BE2C (cell line): ENCODE results near the gene PCSK9.

Source experiments
- DNase-seq: peaks from one replicate; pipeline ENCODE4 v3.0.0-alpha.2; 2020
- H3K27me3 ChIP-seq: fragments of 250-450 bp; sonication (Bioruptor Pico); 2 replicates; pipeline ENCODE4 v1.5.1; 2020; ENCODE audit warnings: mild to moderate bottlenecking
- H3K36me3 ChIP-seq: fragments of 250-450 bp; sonication (Bioruptor Pico); 2 replicates; pipeline ENCODE4 v1.5.1; 2020; ENCODE audit warnings: mild to moderate bottlenecking
- H3K4me1 ChIP-seq: fragments of 250-450 bp; sonication (Bioruptor Pico); 2 replicates; pipeline ENCODE4 v1.5.1; 2020
- H3K4me3 ChIP-seq: 2 replicates; pipeline ENCODE4 v1.5.1; 2011; ENCODE audit warnings: low read depth, low read length
- H3K9me3 ChIP-seq: fragments of 250-450 bp; sonication (Bioruptor Pico); 2 replicates; pipeline ENCODE4 v1.5.1; 2020
- CTCF ChIP-seq: IDR thresholded peaks from 2 replicates; pipeline ENCODE4 v1.5.1; 2012; ENCODE audit warnings: mild to moderate bottlenecking, low read depth, low read length

Gene PCSK9

DNA sequence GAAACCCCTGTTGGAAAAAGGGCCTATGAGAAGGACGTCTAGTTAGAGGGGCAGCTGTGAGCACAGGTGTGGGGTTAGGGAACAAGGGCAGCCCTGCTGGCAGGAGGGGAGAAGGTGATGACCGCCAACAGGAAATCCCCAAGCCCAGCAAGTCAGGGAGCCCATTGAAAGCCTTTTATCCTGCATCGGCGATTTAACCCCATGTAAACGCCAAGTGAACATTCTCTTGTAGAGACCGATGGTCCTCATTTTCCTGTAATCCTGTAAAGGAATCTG is 41.7 kb upstream of the PCSK9 start:
- Histone ChIP-seq H3K9me3 (no peaks in the 10 kb centered on the region), H3K4me1 (no peaks in the 10 kb centered on the region), H3K36me3 (no peaks in the 10 kb centered on the region), H3K27me3 (no peaks in the 10 kb centered on the region), H3K4me3 (no peak overlapping the region)
- no peak for DNase-seq
- no peak for TF ChIP-seq CTCF

DNA sequence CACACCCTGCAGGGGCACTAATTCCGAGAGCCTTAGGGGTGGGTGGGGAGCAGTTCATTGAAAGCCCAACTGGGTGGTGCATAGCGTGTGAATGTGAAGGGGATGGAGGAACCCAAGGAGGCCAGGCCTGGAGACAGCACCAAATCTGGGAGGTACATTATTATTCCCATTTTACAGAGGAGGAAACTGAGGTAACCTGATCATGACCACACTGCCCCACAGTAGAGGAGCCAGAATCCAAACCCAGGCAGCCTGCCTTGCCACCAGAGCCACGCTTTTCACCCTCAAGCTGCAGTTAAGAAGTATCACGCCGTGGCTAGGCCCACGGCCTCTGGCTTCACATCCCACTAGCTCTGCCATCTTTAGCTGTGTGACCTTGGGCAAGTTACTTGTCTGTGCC is 41.2 kb upstream of the PCSK9 start:
- no peak for DNase-seq
- TF ChIP-seq CTCF, result no peak
- H3K4me3 ChIP-seq, result no peak overlapping the region
- H3K27me3 ChIP-seq, result no peaks in the 10 kb centered on the region
- H3K9me3 ChIP-seq, result no peaks in the 10 kb centered on the region
- H3K4me1 ChIP-seq, result no peaks in the 10 kb centered on the region
- H3K36me3 ChIP-seq, result no peaks in the 10 kb centered on the region

GRCh38 chr1:54998677-54999076 is 40.7 kb upstream of the PCSK9 start, which contains the start of gene BSND:
TSS of gene BSND (plus strand) at chr1:54998933. CDS start at chr1:54999187, 254 bp downstream.
- H3K27me3 ChIP-seq, result no peaks in the 10 kb centered on the region

GRCh38 chr1:55000110-55001085 is 39.0 kb upstream of the PCSK9 start:
- H3K4me1 ChIP-seq, result no peaks in the 10 kb centered on the region
- no peak overlapping the region for H3K4me3 ChIP-seq
- H3K9me3 ChIP-seq, result no peaks in the 10 kb centered on the region
- no peaks in the 10 kb centered on the region for H3K36me3 ChIP-seq
- no peaks in the 10 kb centered on the region for H3K27me3 ChIP-seq
- DNase-seq, result no peak
- no peak for TF ChIP-seq CTCF

More at GRCh38 chr1:54998677-54999076, 40.7 kb upstream of the PCSK9 start, which contains the start of gene BSND:
- Histone ChIP-seq H3K4me3 (no peak within 1 kb of the TSS), H3K4me1 (no peaks in the 10 kb centered on the region), H3K36me3 (no peaks in the 10 kb centered on the region), H3K9me3 (no peaks in the 10 kb centered on the region)
- no peak for TF ChIP-seq CTCF
- DNase-seq, result no peak

- H3K9me3 ChIP-seq, result no peaks in the 10 kb centered on the region
- no peaks in the 10 kb centered on the region for H3K27me3 ChIP-seq
- no peak for DNase-seq
- H3K4me3 ChIP-seq, result no peak overlapping the region
- TF ChIP-seq CTCF, result no peak
- H3K4me1 ChIP-seq, result no peaks in the 10 kb centered on the region
- H3K36me3 ChIP-seq, result no peaks in the 10 kb centered on the region
These were observed 38.0 kb upstream of the PCSK9 start for GRCh38 chr1:55001311-55001710.

DNA sequence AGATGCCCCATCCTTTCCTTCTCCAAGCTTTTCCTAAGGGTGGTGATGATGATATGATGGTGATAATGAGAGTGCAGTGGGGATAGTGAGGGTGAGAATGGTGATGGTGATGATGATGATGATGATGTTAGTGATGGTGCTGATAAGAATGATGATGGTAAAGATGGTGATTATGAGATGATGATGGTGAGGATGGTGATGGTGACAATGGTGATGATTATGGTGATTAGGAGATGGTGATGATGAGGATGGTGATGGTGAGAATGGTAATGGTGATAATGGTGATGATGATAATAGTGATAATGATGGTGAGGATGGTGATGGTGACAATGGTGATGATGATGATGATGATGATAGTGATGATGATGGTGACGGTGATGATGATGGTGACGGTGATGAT is 36.7 kb upstream of the PCSK9 start:
- TF ChIP-seq CTCF, result no peak
- DNase-seq, result no peak
- Histone ChIP-seq H3K9me3 (no peaks in the 10 kb centered on the region), H3K27me3 (no peaks in the 10 kb centered on the region), H3K4me3 (no peak overlapping the region), H3K36me3 (no peaks in the 10 kb centered on the region), H3K4me1 (no peaks in the 10 kb centered on the region)
